ENCODE data around the gene CRX.
"Not testable (repeated sequence)": the region's sequence is repeated elsewhere in the genome, so short reads cannot be mapped to it uniquely, and the experiment has no call there.

Gene CRX

GRCh38 chr19:47858646-47859285 lies 37.0 kb downstream of the CRX start, which contains the start of gene TPRX2:
TSS of gene TPRX2 (plus strand) at chr19:47859235. CDS start at chr19:47859247, 12 bp downstream.
- not testable (repeated sequence) for DNase-seq (ENCODE audit: low read depth in 4 of 4, low spot score in 1 of 4)

- DNase-seq (ENCODE audit: low read depth in 4 of 4, low spot score in 1 of 4), result not testable (repeated sequence)
These were observed 38.1 kb downstream of the CRX start for GRCh38 chr19:47859838-47860237.

- DNase-seq (ENCODE audit: low read depth in 4 of 4, low spot score in 1 of 4), result no peak
These were observed 39.0 kb downstream of the CRX start for GRCh38 chr19:47860602-47861297.

GRCh38 chr19:47861630-47862029 lies 39.9 kb downstream of the CRX start:
- no peak for DNase-seq (ENCODE audit: low read depth in 4 of 4, low spot score in 1 of 4)

GRCh38 chr19:47863514-47863936 lies 41.8 kb downstream of the CRX start:
- DNase-seq (ENCODE audit: low read depth in 4 of 4, low spot score in 1 of 4), result peak; percentile 82 to 93 (median 85)

DNA sequence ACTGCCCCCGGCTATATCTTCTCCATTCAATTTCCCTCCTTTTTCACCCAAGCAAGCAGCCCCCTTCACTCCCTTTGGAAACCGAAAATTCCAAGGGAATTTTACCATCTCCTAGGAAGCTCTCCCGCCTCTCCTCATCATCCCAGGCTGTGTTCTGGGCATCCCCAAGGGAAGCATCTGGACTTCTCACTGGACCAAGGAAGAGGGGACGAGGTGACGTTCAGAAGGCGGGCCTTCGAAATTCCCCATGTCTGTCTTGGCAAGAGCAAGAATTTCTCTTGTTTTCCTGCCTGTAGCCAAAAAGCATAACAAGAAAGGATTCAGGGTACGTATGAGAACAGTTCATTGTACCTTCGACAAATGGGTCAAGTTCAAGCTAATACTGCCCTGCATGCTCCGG lies 43.4 kb downstream of the CRX start:
- no peak for DNase-seq (ENCODE audit: low read depth in 4 of 4, low spot score in 1 of 4)

DNA sequence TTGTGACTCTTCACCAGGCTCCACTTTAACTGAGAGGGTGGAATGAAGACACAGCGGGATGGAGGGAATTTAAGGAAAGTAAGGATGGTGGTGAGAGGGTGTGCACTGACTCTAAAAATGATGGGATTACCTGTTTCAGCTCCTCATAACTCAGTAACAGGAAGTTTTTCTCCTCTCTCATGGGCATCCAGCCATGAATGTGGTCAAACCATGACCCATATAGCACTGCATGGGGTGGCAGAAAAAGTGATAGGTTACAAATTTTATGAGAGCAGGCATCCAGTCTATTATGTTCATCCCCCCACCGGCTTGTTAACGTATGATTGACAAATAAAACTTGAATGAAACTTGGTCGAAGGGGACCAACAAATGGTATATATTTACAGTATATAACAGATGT lies 57.2 kb downstream of the CRX start:
- no peak for DNase-seq (ENCODE audit: low read depth in 4 of 4, low spot score in 1 of 4)

GRCh38 chr19:47879385-47879784 lies 57.6 kb downstream of the CRX start:
- not testable (repeated sequence) for DNase-seq (ENCODE audit: low read depth in 4 of 4, low spot score in 1 of 4)

GRCh38 chr19:47881757-47882156 lies 60.0 kb downstream of the CRX start:
- DNase-seq (ENCODE audit: low read depth in 4 of 4, low spot score in 1 of 4), result no peak

GRCh38 chr19:47882890-47883289 lies 61.2 kb downstream of the CRX start:
- DNase-seq (ENCODE audit: low read depth in 4 of 4, low spot score in 1 of 4), result no peak

DNA sequence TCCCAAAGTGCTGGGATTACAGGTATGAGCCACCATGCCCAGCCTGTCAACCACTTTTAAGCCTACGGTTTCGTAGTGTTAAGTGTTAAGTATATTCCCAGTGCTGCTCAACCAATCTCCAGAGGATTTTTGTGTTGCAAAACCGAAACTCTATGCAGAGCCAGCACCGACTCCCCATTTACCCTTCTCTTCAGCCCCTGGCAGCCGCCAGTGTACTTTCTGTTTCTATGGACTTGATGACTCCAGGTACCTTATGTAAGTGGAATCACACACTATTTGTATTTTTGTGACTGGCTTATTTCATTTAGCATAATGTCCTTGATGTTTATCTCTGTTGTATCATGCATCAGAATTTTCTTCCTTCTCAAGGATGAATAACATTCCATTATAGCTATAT lies 63.3 kb downstream of the CRX start:
- no peak for DNase-seq (ENCODE audit: low read depth in 4 of 4, low spot score in 1 of 4)

DNA sequence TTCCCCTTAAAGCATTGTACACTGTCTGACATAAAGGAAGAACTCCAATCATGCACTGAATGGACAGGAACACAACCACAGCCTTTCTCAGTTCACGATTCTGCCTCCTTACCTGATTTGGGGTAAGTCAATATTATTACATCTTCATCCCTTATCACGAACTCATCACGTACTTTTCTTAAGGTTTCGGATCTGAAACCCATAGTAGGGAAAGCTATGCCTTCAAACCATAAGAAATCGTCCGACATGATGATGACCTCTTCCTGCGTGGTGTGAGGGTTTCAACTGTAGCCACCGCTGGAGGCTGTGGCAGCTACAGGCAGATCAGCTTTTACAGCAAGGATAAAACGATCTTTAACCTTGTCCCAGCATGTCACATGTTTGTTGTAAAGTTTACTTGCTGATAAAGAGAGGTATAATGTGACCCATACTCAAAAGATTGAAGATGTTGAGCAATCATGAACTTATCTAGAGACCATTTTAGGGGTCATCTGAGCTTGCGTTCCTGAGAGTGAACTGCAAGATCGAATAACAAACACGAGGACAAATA lies 64.3 kb downstream of the CRX start, which contains the start of gene SULT2A1:
TSS of gene SULT2A1 (minus strand) at position 306 of the 550 bp plus-strand sequence. CDS start at position 248, 58 bp downstream.
- DNase-seq (ENCODE audit: low read depth in 4 of 4, low spot score in 1 of 4), result no peak

DNA sequence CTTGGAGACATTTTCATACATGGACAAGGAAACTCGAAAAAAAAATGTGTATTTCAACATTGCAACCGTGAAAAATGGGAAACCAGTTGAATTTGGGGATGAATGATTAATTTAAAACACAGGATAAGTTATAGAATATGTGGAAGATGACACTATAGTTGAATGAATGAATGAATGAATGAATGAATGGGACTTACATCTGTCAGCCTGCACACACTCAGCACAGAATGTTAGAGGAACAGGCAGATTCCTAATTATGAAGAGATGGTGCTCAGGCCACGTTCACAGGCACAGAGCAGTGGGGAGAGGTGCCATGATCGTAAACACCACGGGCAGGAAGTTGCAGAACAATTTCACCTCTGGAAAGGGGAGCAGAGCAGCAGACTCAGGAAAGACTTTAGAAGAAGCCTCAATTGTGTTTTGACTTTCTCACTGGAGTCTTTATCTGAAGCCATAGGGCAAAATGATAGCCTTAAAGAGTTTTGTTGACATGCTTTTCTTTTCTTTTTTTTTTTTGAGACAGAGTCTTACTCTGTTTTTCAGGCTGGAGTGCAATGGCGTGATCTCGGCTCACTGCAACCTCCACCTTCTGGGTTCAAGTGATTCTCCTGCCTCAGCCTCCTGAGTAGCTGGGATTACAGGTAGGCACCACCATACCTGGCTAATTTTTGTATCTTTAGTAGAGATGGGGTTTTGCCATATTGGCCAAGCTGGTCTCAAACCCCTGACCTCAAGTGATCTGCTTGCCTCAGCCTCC lies 69.3 kb downstream of the CRX start:
- DNase-seq (ENCODE audit: low read depth in 4 of 4, low spot score in 1 of 4), result no peak

GRCh38 chr19:47891622-47891922 lies 69.8 kb downstream of the CRX start:
- DNase-seq (ENCODE audit: low read depth in 4 of 4, low spot score in 1 of 4), result no peak

DNA sequence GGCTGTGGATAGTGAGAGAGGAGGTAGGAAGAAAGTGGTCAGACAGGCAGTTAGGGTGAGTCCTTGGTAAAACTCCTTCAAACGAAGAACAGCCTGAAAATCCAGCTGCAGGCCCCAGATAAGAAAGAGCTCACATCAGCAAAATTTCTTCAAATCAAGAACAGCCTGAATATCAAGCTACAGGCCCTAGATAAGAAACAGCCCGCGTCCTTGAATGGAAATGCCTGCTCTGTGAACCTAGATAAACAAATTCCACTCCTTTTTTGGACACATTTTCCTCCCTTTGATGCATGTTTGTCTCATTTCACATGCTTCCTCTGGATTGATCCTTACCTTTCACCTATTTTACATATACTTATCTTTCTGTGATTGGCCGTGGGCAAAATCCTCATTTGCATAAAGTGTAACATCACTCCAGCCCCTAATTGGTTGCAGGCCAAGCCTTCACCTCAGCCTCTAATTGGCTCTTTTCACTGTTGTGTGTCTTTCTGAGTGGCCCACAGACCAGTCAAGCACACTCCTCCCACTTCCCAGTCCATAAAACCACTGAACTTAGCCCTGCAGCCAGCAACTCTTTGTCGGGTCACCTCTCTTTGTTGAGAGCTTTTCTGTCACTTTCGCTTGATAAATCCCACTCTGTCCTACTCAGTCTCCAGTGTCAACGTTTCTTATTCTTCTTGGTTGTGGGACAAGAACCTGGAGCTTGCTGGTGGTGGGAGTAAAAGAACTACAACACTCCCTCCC lies 70.4 kb downstream of the CRX start:
- DNase-seq (ENCODE audit: low read depth in 4 of 4, low spot score in 1 of 4), result no peak
